ENCODE results near the gene TMEM132D.

DNA sequence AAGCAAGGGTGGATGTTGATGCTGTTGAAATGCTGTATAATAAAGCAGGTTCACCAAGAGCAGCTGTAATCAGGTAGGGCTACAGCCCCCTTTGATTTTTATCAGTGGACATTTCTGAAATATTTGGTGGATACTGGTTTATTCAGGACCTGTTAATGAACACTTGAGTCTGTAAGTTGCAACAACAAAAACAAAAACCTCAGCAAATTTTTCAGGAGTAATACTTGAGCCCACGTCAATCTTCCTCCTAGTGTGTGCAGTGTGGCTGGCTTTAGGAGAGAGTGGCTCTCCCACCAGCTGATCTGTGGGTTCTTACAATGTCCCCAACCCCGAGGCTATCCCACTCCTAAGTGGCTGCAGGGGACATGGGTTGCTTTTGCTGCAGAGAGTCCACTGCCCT is 702.8 kb downstream of the TMEM132D start:
- TF ChIP-seq POLR2AphosphoS5 (IDR thresholded peaks at IDR 0.05) = no peak
- TF ChIP-seq, protein P1, sequence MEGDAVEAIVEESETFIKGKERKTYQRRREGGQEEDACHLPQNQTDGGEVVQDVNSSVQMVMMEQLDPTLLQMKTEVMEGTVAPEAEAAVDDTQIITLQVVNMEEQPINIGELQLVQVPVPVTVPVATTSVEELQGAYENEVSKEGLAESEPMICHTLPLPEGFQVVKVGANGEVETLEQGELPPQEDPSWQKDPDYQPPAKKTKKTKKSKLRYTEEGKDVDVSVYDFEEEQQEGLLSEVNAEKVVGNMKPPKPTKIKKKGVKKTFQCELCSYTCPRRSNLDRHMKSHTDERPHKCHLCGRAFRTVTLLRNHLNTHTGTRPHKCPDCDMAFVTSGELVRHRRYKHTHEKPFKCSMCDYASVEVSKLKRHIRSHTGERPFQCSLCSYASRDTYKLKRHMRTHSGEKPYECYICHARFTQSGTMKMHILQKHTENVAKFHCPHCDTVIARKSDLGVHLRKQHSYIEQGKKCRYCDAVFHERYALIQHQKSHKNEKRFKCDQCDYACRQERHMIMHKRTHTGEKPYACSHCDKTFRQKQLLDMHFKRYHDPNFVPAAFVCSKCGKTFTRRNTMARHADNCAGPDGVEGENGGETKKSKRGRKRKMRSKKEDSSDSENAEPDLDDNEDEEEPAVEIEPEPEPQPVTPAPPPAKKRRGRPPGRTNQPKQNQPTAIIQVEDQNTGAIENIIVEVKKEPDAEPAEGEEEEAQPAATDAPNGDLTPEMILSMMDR (IDR thresholded peaks at IDR 0.05) = no peak
- no peak for TF ChIP-seq POLR2A (IDR thresholded peaks at IDR 0.05; ENCODE audit: low read depth)
